K562 (cell line): Measurements from ENCODE around the gene SAMD10. TPM values are rescaled to one million over a fixed set of nuclear protein-coding genes. Genes with fewer than 3 reads are reported as not detected.

Experiments
- ATAC-seq: fragments of 200-7000 bp; cut with Tn5 transposase; 3 replicates; pipeline ENCODE4 v1.9.1; 2020; ENCODE audit warnings: moderate library complexity
- BruUV-seq: library from RNA; stranded (reverse); fragments of 400-500 nt; replicated peaks from 2 replicates; lab custom pipeline; 2021; lab: Mats Ljungman, UMichigan
- CTCF ChIA-PET: fragments of 300-600 bp; formaldehyde crosslinking; extraction: SDS; loops from one replicate; lab custom pipeline; 2021; ENCODE audit warnings: low intra/inter-chr PET ratio; lab: Yijun Ruan, JAX
- POLR2A ChIA-PET: fragments of 300-600, 350-650 bp; sonication (Branson Sonifier 250); formaldehyde crosslinking; extraction: SDS; loops from one replicate; lab custom pipeline; 2021; ENCODE audit warnings: antibody characterized with exemption, inconsistent platforms; lab: Yijun Ruan, JAX
- DNase-seq, 4 experiments: peaks; one replicate each; pipeline versions ENCODE4 v3.0.0 to v3.0.0-alpha.2; 2011 to 2018; ENCODE audit warnings: low spot score in 3 of 4, mixed read lengths in 3 of 4; ENCODE audit errors: extremely low read depth in 1 of 4
- FAIRE-seq: peaks from 2 replicates; lab custom pipeline; 2011; peaks lifted over from hg19 to GRCh38; lab: Jason Lieb, UNC
- H2AFZ ChIP-seq: 2 replicates; pipeline ENCODE4 v1.6.0; 2011; ENCODE audit warnings: low read depth, low read length, control low read depth, inconsistent platforms
- H3K27ac ChIP-seq: fragments of 200-600 bp; 3 replicates; pipeline ENCODE4 v1.8.0; 2011; ENCODE audit warnings: low read depth, mild to moderate bottlenecking, control low read depth, inconsistent platforms, low read length, moderate library complexity, mixed read lengths; ENCODE audit errors: extremely low read depth
- H3K27me3 ChIP-seq, 2 experiments: fragments of 300-600 bp in 1 of 2; 2 replicates in 1 of 2; 3 replicates in 1 of 2; pipeline versions ENCODE4 v1.6.0 to v1.8.0; 2011; ENCODE audit warnings: inconsistent platforms in 2 of 2, low read length in 2 of 2, mild to moderate bottlenecking in 1 of 2, mixed read lengths in 1 of 2, moderate library complexity in 1 of 2; ENCODE audit not compliant: control insufficient read depth in 2 of 2, insufficient read depth in 2 of 2
- H3K36me3 ChIP-seq: fragments of 300-600 bp; 3 replicates; pipeline ENCODE4 v1.8.0; 2011; ENCODE audit warnings: mild to moderate bottlenecking, low read length, inconsistent platforms; ENCODE audit not compliant: control insufficient read depth, insufficient read depth
- H3K4me1 ChIP-seq, 2 experiments: fragments of 200-600 bp in 1 of 2; replicated peaks in 1 of 2; 2 replicates in 1 of 2; 3 replicates in 1 of 2; pipeline versions ENCODE4 v1.5.1 to v1.8.0; 2011; ENCODE audit warnings: inconsistent platforms in 2 of 2, low read length in 2 of 2, mild to moderate bottlenecking in 1 of 2, mixed read lengths in 1 of 2, moderate library complexity in 1 of 2; ENCODE audit not compliant: control insufficient read depth in 2 of 2, insufficient read depth in 2 of 2
- H3K4me2 ChIP-seq: 2 replicates; pipeline ENCODE4 v1.6.1; 2011; ENCODE audit warnings: low read length, control low read depth, inconsistent platforms, mixed read lengths; ENCODE audit not compliant: insufficient read depth
- H3K4me3 ChIP-seq: fragments of 200-600 bp; sonication (generic), shearing (Covaris generic); 2 replicates; pipeline ENCODE4 v1.5.1; 2016; ENCODE audit warnings: control low read depth, inconsistent platforms
- H3K79me2 ChIP-seq: fragments of 200-600 bp; 3 replicates; pipeline ENCODE4 v1.8.0; 2011; ENCODE audit warnings: low read length, inconsistent platforms; ENCODE audit not compliant: control insufficient read depth, insufficient read depth
- H3K9ac ChIP-seq, 2 experiments: 2 replicates each; pipeline versions ENCODE4 v1.6.0 to v1.6.1; 2011; ENCODE audit warnings: low read depth in 2 of 2, low read length in 2 of 2, control low read depth in 1 of 2, inconsistent platforms in 1 of 2, mild to moderate bottlenecking in 1 of 2, mixed read lengths in 1 of 2; ENCODE audit not compliant: insufficient read depth in 1 of 2
- H3K9me1 ChIP-seq: one replicate; pipeline ENCODE4 v1.6.0; 2011; ENCODE audit warnings: inconsistent platforms, mild to moderate bottlenecking, low read length, moderate library complexity; ENCODE audit not compliant: control insufficient read depth, insufficient read depth
- H3K9me3 ChIP-seq: replicated peaks from 2 replicates; pipeline ENCODE4 v1.5.1; 2011; ENCODE audit warnings: low read depth, low read length, inconsistent platforms; ENCODE audit not compliant: control insufficient read depth, insufficient read depth
- H4K20me1 ChIP-seq: replicated peaks from 2 replicates; pipeline ENCODE4 v1.6.1; 2011; ENCODE audit warnings: low read length, inconsistent platforms, mixed read lengths; ENCODE audit not compliant: control insufficient read depth, insufficient read depth
- CREB1 ChIP-seq, 2 experiments: sonication (generic) in 1 of 2; formaldehyde crosslinking in 1 of 2; IDR thresholded peaks; 2 replicates each; pipeline versions ENCODE4 v1.6.1 to v1.8.0; 2012 to 2022; ENCODE audit warnings: inconsistent platforms in 1 of 2, mild to moderate bottlenecking in 1 of 2, missing genetic modification reagents in 1 of 2, moderate library complexity in 1 of 2
- EGR1 ChIP-seq: fragments of 450-650 bp; conservative IDR thresholded peaks from 2 replicates; pipeline ENCODE4 v1.6.1; 2017; ENCODE audit warnings: mild to moderate bottlenecking
- ETS2 ChIP-seq: IDR thresholded peaks from 2 replicates; pipeline ENCODE4 v1.6.1; 2016; ENCODE audit warnings: borderline replicate concordance, missing genetic modification characterization, mild to moderate bottlenecking, moderate library complexity, missing compliant biosample characterization; ENCODE audit not compliant: poor library complexity, severe bottlenecking
- GATAD2B ChIP-seq: fragments of 450-650 bp; IDR thresholded peaks from 2 replicates; pipeline ENCODE4 v1.6.1; 2017; ENCODE audit warnings: mild to moderate bottlenecking, borderline replicate concordance
- KDM4B ChIP-seq, 2 experiments: fragments of 450-650 bp in 1 of 2; sonication (generic) in 1 of 2; IDR thresholded peaks; 2 replicates each; pipeline ENCODE4 v1.6.1; 2016 to 2017; ENCODE audit warnings: borderline replicate concordance in 2 of 2, antibody characterized with exemption in 1 of 2, low read depth in 1 of 2, mild to moderate bottlenecking in 1 of 2
- LARP7 ChIP-seq: fragments of 450-650 bp; IDR thresholded peaks from 2 replicates; pipeline ENCODE4 v1.6.1; 2016
- MCM3 ChIP-seq: fragments of 450-650 bp; IDR thresholded peaks from 2 replicates; pipeline ENCODE4 v1.6.1; 2016
- NCOA6 ChIP-seq: fragments of 450-650 bp; IDR thresholded peaks from 2 replicates; pipeline ENCODE4 v1.6.1; 2017; ENCODE audit warnings: mild to moderate bottlenecking
- NFE2L1 ChIP-seq: fragments of 450-650 bp; IDR thresholded peaks from 2 replicates; pipeline ENCODE4 v1.6.1; 2016; ENCODE audit warnings: missing genetic modification characterization, low read depth, mild to moderate bottlenecking, missing compliant biosample characterization, moderate library complexity, borderline replicate concordance
- PHB2 ChIP-seq: fragments of 450-650 bp; IDR thresholded peaks from 2 replicates; pipeline ENCODE4 v1.6.1; 2017; ENCODE audit warnings: low read depth
- PRMT5 ChIP-seq: sonication (generic); formaldehyde crosslinking; IDR thresholded peaks from 2 replicates; pipeline ENCODE4 v1.5.0; 2020; ENCODE audit warnings: missing genetic modification reagents
- RUNX1 ChIP-seq: sonication (generic); IDR thresholded peaks from 2 replicates; pipeline ENCODE4 v1.6.1; 2016; ENCODE audit warnings: antibody characterized with exemption, low read depth
- TFAP4 ChIP-seq: sonication (generic); formaldehyde crosslinking; IDR thresholded peaks from 2 replicates; pipeline ENCODE4 v1.8.0; 2022; ENCODE audit warnings: missing genetic modification reagents, mild to moderate bottlenecking, moderate library complexity, borderline replicate concordance
- VEZF1 ChIP-seq: fragments of 200-800 bp; sonication (Bioruptor generic); IDR thresholded peaks from 2 replicates; pipeline ENCODE4 v1.6.1; 2017; ENCODE audit warnings: missing genetic modification characterization, missing compliant biosample characterization
- WGBS: fragments of 100-300 bp; shearing (Covaris generic); methylation state at CpG from one replicate; pipeline ENCODE4 v1.1.6; 2016; ENCODE audit warnings: low coverage, mixed read lengths; ENCODE audit not compliant: insufficient coverage; ENCODE audit errors: missing lambda C conversion rate; 5-methylcytosine and 5-hydroxymethylcytosine counted together
- in situ Hi-C: fragments of 300-500 bp; cut with MboI; formaldehyde crosslinking; loops from 4 replicates; pipeline ENCODE4 v1.15.0; 2018; ENCODE audit warnings: inconsistent platforms, mixed read lengths
- intact Hi-C: fragments of 100-400 bp; cut with micrococcal nuclease; formaldehyde crosslinking; loops from 2 replicates; pipeline ENCODE4 v1.14.2; 2022
- polyA plus RNA-seq, 8 experiments: library from polyadenylated mRNA; depleted of rRNA in 4 of 8; stranded (reverse) in 5 of 8; unstranded in 3 of 8; fragments of >200 nt; fragmentation: Nextera tagmentation in 2 of 8; fragmentation: Illumina TruSeq in 1 of 8; extraction: Ambion mirVana in 2 of 8; extraction: Trizol in 1 of 8; gene quantifications; 2 replicates each; pipeline versions ENCODE4 v1.2.1 to v1.2.3, GENCODE V29; 2011 to 2014; ENCODE audit warnings: inconsistent platforms in 1 of 8, missing spikeins in 1 of 8
- total RNA-seq, 7 experiments: library from RNA; depleted of rRNA in 6 of 7; stranded (reverse); fragments of >200 nt in 6 of 7; fragmentation: Illumina TruSeq in 2 of 7; extraction: Trizol in 2 of 7; gene quantifications; 2 replicates each; pipeline versions ENCODE4 v1.2.1 to v1.2.3, GENCODE V29; 2011 to 2021; ENCODE audit warnings: low replicate concordance in 1 of 7
- TF ChIP-seq, protein P1 (sequence below): fragments of 250-450 bp; sonication (Bioruptor Pico); IDR thresholded peaks from 2 replicates; pipeline ENCODE4 v1.4.0; 2020; ENCODE audit warnings: mild to moderate bottlenecking

SAMD10 gene
- total and polyA plus RNA-seq, 9 of the 15 experiments (the other 6 are each of a cell fraction or from before 2014, with no cell fraction given): 0.37 to 15.2 (median 4.8) TPM

GRCh38 chr20:63955827-63956663 lies 23.4 kb downstream of the SAMD10 start, which contains the start of gene UCKL1 (continued):
- TF ChIP-seq TFAP4 (CRISPR knock-in tag) (peak; percentile 50; the same call in 1 of the 2 replicates), NCOA6 (no peak), PHB2 (no peak), MCM3 (no peak), GATAD2B (no peak; the same call in 1 of the 2 replicates), LARP7 (no peak)

DNA sequence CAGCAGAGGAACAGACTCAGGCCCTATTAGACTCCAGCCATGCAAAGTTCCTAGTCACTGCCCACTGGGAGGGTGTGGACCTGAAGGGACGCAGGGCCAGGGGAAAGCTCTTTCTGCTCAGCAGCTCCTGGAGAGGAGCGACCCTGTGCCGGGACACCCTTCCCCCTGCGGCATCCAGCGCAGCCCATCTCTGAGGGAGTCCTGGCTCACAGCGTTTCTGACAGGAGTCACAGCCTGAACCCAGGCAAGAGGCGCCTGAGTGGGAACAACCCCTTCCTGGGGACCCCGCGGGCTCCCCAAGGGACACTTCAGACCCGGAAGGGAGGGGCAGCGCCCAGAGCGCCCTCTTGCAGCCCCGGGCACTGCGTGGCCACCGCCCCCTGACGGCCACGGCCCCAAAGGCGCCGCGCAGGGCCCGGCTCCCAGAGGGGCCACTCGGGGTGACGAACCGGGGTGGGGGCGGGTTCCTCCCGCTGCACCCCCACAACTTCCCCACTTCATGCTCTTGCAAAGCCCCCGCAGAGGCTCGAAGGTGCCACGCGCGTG lies 24.1 kb downstream of the SAMD10 start:
- Histone ChIP-seq H3K4me2 (peak overlapping the region; percentile 93), H2AFZ (peak overlapping the region; percentile 95), H4K20me1 (peaks cover 30% of the 10 kb centered on the region), H3K27me3 (no peaks in the 10 kb centered on the region), H3K9ac (peak overlapping the region; percentile 98 to 99), H3K79me2 (peaks cover 56% of the 10 kb centered on the region), H3K9me1 (peaks cover 7% of the 10 kb centered on the region), H3K27ac (peak overlapping the region; percentile 99), H3K9me3 (no peaks in the 10 kb centered on the region), H3K36me3 (peaks cover 43% of the 10 kb centered on the region; the same call in 1 of the 3 replicates), H3K4me1 (peaks cover 16 to 92% of the 10 kb centered on the region in 2 experiments; a peak in 4 of 5 replicates), H3K4me3 (peak overlapping the region; percentile 99)
- peak; percentile 43 for ATAC-seq
- ChIA-PET POLR2A (interaction anchor here (2.0 kb wide), 1 partner anchor 12 kb away, joined by 9 read pairs; no protein-coding TSS in a partner anchor), CTCF (no interaction called here)
- BruUV-seq: no TSS peak
- peak; percentile 44 for FAIRE-seq
- in situ Hi-C loops (no loop called here), intact Hi-C loops (loop anchor here (5.0 kb wide), 1 partner anchor 248 kb away; the partner anchor contains the start of genes ARFRP1 and ZGPAT)
- DNase-seq: peak; percentile 62 to 71 (median 64)
- WGBS: 6% methylated on average over 15 of the region's 31 CpGs
- TF ChIP-seq, protein P1, sequence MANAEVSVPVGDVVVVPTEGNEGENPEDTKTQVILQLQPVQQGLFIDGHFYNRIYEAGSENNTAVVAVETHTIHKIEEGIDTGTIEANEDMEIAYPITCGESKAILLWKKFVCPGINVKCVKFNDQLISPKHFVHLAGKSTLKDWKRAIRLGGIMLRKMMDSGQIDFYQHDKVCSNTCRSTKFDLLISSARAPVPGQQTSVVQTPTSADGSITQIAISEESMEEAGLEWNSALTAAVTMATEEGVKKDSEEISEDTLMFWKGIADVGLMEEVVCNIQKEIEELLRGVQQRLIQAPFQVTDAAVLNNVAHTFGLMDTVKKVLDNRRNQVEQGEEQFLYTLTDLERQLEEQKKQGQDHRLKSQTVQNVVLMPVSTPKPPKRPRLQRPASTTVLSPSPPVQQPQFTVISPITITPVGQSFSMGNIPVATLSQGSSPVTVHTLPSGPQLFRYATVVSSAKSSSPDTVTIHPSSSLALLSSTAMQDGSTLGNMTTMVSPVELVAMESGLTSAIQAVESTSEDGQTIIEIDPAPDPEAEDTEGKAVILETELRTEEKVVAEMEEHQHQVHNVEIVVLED (CRISPR knock-in tag): 0 out of 2 replicates have a peak, but pooled peaks have one; percentile 10
- TF ChIP-seq RUNX1: 0 out of 2 replicates have a peak, but pooled peaks have one; percentile 11
- no peak for TF ChIP-seq NFE2L1 (tag)
- TF ChIP-seq EGR1: peak; percentile 52
- TF ChIP-seq KDM4B (IDR thresholded peaks at IDR 0.05; ENCODE audit: borderline replicate concordance in 2 of 2, low read depth in 1 of 2): 0 out of 4 replicates have a peak, but pooled peaks of 1 of the 2 experiments have one; percentile 22
- TF ChIP-seq PRMT5 (CRISPR knock-in tag): peak; percentile 27; the same call in 1 of the 2 replicates
- TF ChIP-seq CREB1 (IDR thresholded peaks at IDR 0.05): no peak
- no peak for TF ChIP-seq CREB1 (CRISPR knock-in tag; IDR thresholded peaks at IDR 0.05)
- TF ChIP-seq ETS2 (tag): no peak
- TF ChIP-seq VEZF1 (CRISPR knock-in tag): peak; percentile 62
